ENCODE data around the gene KDM4C. TPM values are rescaled to one million over a fixed set of nuclear protein-coding genes. Genes with fewer than 3 reads are reported as not detected.
"Not testable (repeated sequence)": the region's sequence is repeated elsewhere in the genome, so short reads cannot be mapped to it uniquely, and the experiment has no call there.

KDM4C gene
- total and polyA plus RNA-seq, 2 donors: 16.3 to 66.1 TPM

- no peaks in the 10 kb centered on the region for H3K36me3 ChIP-seq (ENCODE audit: insufficient read depth)
- WGBS: 90% methylated on average over 10 of the region's 10 CpGs
- H3K27ac ChIP-seq (ENCODE audit: low read depth): no peak overlapping the region
- no peak for DNase-seq (ENCODE audit: extremely low spot score)
- H3K4me3 ChIP-seq (ENCODE audit: low read depth, low read length): no peak overlapping the region
- no peaks in the 10 kb centered on the region for H3K4me1 ChIP-seq (ENCODE audit: insufficient read depth)
Observed at GRCh38 chr9:7171396-7172153, 413.8 kb downstream of the KDM4C start.

GRCh38 chr9:7172154-7173115 is 414.7 kb downstream of the KDM4C start:
- Histone ChIP-seq H3K27ac (ENCODE audit: low read depth) (no peak overlapping the region), H3K36me3 (ENCODE audit: insufficient read depth) (no peaks in the 10 kb centered on the region), H3K4me1 (ENCODE audit: insufficient read depth) (no peaks in the 10 kb centered on the region), H3K4me3 (ENCODE audit: low read depth, low read length) (no peak overlapping the region)
- WGBS: 81% methylated on average over 11 of the region's 11 CpGs
- DNase-seq (ENCODE audit: extremely low spot score): no peak

DNA sequence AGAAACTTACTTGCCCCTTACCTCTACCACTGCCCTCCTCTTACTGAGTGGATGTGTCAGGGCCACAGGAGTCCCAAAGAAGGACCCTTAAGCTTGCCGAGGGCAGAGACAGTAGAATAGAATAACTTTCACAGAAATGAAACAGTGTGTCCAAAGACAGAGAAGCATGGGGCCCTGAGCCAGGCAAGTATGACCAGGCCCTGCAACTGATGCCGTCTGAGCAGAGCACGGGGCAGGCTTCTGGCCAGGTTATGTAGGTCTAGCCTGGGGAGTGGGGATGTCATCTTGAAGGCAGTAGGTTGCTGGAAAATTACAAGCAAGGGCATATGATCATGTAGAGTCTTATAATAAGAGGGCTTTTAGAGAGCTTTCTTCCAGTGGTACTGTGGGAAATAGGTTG is 415.4 kb downstream of the KDM4C start:
- H3K27ac ChIP-seq (ENCODE audit: low read depth): no peak overlapping the region
- H3K4me3 ChIP-seq (ENCODE audit: low read depth, low read length): no peak overlapping the region
- H3K4me1 ChIP-seq (ENCODE audit: insufficient read depth): no peaks in the 10 kb centered on the region
- no peaks in the 10 kb centered on the region for H3K36me3 ChIP-seq (ENCODE audit: insufficient read depth)
- WGBS: 72% methylated on average over 3 of the region's 3 CpGs
- no peak for DNase-seq (ENCODE audit: extremely low spot score)

- Histone ChIP-seq H3K27ac (ENCODE audit: low read depth) (no peak overlapping the region), H3K36me3 (ENCODE audit: insufficient read depth) (no peaks in the 10 kb centered on the region), H3K4me3 (ENCODE audit: low read depth, low read length) (no peak overlapping the region), H3K4me1 (ENCODE audit: insufficient read depth) (no peaks in the 10 kb centered on the region)
- 80% methylated on average over 7 of the region's 7 CpGs for WGBS
- no peak for DNase-seq (ENCODE audit: extremely low spot score)
Observed at GRCh38 chr9:7174301-7174700, 416.5 kb downstream of the KDM4C start.

DNA sequence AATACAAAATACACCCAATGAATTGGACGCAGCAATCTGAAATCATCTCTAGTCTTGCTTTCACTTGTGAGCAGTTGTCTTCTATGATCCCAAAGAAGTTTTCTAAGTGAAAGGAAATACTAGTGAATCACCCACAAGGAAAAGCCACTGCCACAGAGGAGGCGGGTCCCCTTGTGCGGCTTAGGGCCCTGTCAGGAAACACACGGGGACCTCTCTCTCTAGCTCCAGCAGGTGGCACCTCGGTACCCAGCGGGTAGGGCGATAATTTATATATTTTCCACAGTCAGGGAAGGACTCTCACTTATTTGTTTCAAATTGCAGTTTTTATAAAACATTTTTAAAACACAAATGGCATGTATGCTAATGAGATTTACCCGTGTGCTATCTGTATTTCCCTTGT is 417.1 kb downstream of the KDM4C start:
- WGBS: 91% methylated on average over 8 of the region's 8 CpGs
- no peaks in the 10 kb centered on the region for H3K36me3 ChIP-seq (ENCODE audit: insufficient read depth)
- H3K4me1 ChIP-seq (ENCODE audit: insufficient read depth): no peaks in the 10 kb centered on the region
- no peak overlapping the region for H3K4me3 ChIP-seq (ENCODE audit: low read depth, low read length)
- no peak for DNase-seq (ENCODE audit: extremely low spot score)
- no peak overlapping the region for H3K27ac ChIP-seq (ENCODE audit: low read depth)

- Histone ChIP-seq H3K27ac (ENCODE audit: low read depth) (no peak overlapping the region), H3K36me3 (ENCODE audit: insufficient read depth) (no peaks in the 10 kb centered on the region), H3K4me1 (ENCODE audit: insufficient read depth) (no peaks in the 10 kb centered on the region), H3K4me3 (ENCODE audit: low read depth, low read length) (no peak overlapping the region)
- DNase-seq (ENCODE audit: extremely low spot score): no peak
- 75% methylated on average over 1 of the region's 1 CpG for WGBS
Observed at GRCh38 chr9:7176561-7176960, 418.8 kb downstream of the KDM4C start.

GRCh38 chr9:7177383-7177782 is 419.6 kb downstream of the KDM4C start:
- H3K4me3 ChIP-seq (ENCODE audit: low read depth, low read length): no peak overlapping the region
- no peak overlapping the region for H3K27ac ChIP-seq (ENCODE audit: low read depth)
- no peaks in the 10 kb centered on the region for H3K4me1 ChIP-seq (ENCODE audit: insufficient read depth)
- WGBS: 57% methylated on average over 3 of the region's 3 CpGs
- no peak for DNase-seq (ENCODE audit: extremely low spot score)
- no peaks in the 10 kb centered on the region for H3K36me3 ChIP-seq (ENCODE audit: insufficient read depth)

DNA sequence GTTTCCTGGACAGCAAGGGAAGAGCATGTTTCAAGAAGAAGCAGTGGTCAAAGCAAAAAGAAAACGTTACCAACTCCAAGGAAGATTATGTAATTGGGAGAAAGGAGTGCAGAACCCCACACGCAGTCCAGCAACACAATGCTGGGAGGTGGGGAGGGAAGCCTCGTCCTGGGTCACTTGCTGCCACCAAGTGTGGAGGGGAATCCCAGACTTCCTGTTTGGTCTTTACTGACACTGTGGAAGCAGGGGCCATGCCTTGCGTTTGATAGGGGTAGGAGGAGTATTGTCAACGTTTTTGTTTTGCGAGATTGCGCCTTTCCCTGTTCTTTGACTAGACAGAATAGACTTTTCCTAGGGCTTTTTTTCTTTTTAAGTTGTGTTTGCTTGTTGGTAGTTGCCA is 421.0 kb downstream of the KDM4C start:
- no peak overlapping the region for H3K27ac ChIP-seq (ENCODE audit: low read depth)
- no peak overlapping the region for H3K4me3 ChIP-seq (ENCODE audit: low read depth, low read length)
- no peaks in the 10 kb centered on the region for H3K36me3 ChIP-seq (ENCODE audit: insufficient read depth)
- no peaks in the 10 kb centered on the region for H3K4me1 ChIP-seq (ENCODE audit: insufficient read depth)
- WGBS: 73% methylated on average over 7 of the region's 7 CpGs
- no peak for DNase-seq (ENCODE audit: extremely low spot score)

- WGBS: 79% methylated on average over 5 of the region's 5 CpGs
- Histone ChIP-seq H3K36me3 (ENCODE audit: insufficient read depth) (no peaks in the 10 kb centered on the region), H3K4me1 (ENCODE audit: insufficient read depth) (no peaks in the 10 kb centered on the region), H3K4me3 (ENCODE audit: low read depth, low read length) (no peak overlapping the region), H3K27ac (ENCODE audit: low read depth) (no peak overlapping the region)
- DNase-seq (ENCODE audit: extremely low spot score): no peak
Observed at GRCh38 chr9:7180247-7180646, 422.5 kb downstream of the KDM4C start.

DNA sequence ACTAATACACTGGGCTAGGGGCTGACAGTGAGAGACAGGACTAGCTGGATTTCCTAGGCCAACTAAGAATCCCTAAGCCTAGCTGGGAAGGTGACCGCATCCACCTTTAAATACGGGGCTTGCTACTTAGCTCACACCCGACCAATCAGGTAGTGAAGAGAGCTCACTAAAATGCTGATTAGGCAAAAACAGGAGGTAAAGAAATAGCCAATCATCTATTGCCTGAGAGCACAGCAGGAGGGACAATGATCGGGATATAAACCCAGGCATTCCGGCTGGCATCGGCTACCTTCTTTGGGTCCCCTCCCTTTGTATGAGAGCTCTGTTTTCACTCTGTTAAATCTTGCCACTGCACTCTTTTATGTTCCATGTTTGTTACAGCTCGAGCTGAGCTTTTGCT is 425.4 kb downstream of the KDM4C start:
- H3K4me3 ChIP-seq (ENCODE audit: low read depth, low read length); DNase-seq (ENCODE audit: extremely low spot score); H3K36me3 ChIP-seq (ENCODE audit: insufficient read depth); H3K4me1 ChIP-seq (ENCODE audit: insufficient read depth); H3K27ac ChIP-seq (ENCODE audit: low read depth): not testable (repeated sequence)
- WGBS: 88% methylated on average over 7 of the region's 7 CpGs

DNA sequence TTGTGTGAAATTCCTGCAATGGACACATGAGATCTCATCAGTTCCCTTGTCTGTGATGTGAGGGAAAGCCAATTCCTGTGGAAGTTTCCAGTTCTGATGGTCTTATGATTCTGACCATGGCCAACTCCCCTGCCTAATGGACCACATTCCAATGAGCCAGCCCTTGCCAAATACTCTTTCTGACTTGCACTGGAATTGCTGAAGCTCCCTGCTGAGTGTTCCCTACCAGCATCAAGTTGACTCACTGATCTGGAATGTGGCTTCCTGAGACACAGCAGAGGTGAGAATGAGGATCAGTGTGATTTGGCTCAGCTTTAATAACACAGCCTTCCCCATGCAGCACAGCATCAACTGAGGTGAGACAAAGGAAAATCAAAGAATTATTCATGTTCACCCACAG is 427.8 kb downstream of the KDM4C start:
- Histone ChIP-seq H3K4me1 (ENCODE audit: insufficient read depth) (no peaks in the 10 kb centered on the region), H3K36me3 (ENCODE audit: insufficient read depth) (no peaks in the 10 kb centered on the region), H3K4me3 (ENCODE audit: low read depth, low read length) (no peak overlapping the region), H3K27ac (ENCODE audit: low read depth) (no peak overlapping the region)
- DNase-seq (ENCODE audit: extremely low spot score): no peak

GRCh38 chr9:7186175-7186574 is 428.4 kb downstream of the KDM4C start:
- no peak for DNase-seq (ENCODE audit: extremely low spot score)
- Histone ChIP-seq H3K4me1 (ENCODE audit: insufficient read depth) (no peaks in the 10 kb centered on the region), H3K4me3 (ENCODE audit: low read depth, low read length) (no peak overlapping the region), H3K27ac (ENCODE audit: low read depth) (no peak overlapping the region), H3K36me3 (ENCODE audit: insufficient read depth) (no peaks in the 10 kb centered on the region)
- 25% methylated on average over 1 of the region's 1 CpG for WGBS

GRCh38 chr9:7192266-7192665 is 434.5 kb downstream of the KDM4C start:
- Histone ChIP-seq H3K4me1 (ENCODE audit: insufficient read depth) (no peaks in the 10 kb centered on the region), H3K4me3 (ENCODE audit: low read depth, low read length) (no peak overlapping the region), H3K36me3 (ENCODE audit: insufficient read depth) (no peaks in the 10 kb centered on the region), H3K27ac (ENCODE audit: low read depth) (no peak overlapping the region)
- no peak for DNase-seq (ENCODE audit: extremely low spot score)
- WGBS: 66% methylated on average over 4 of the region's 4 CpGs

DNA sequence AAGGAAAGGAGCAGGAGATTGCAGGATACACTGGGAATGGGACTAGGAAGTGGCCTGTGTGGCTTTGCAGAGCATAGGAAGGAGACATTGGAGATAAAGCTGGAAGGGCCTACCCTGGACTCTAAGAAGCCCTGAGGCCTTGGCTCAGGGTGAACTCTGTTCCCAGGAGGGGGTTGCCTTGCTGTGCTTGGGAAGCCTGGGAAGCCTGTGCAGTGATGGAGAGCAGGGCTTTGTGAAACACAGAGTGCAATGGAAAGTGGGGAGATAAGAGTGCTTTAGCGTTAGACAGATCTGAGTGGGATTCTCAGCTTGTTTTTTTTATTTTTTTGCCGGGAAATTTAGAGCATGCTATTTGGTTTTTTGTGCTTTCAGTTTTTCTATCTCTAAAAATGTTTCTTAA is 437.8 kb downstream of the KDM4C start:
- H3K4me1 ChIP-seq (ENCODE audit: insufficient read depth): no peaks in the 10 kb centered on the region
- H3K36me3 ChIP-seq (ENCODE audit: insufficient read depth): no peaks in the 10 kb centered on the region
- no peak overlapping the region for H3K4me3 ChIP-seq (ENCODE audit: low read depth, low read length)
- DNase-seq (ENCODE audit: extremely low spot score): no peak
- no peak overlapping the region for H3K27ac ChIP-seq (ENCODE audit: low read depth)
- WGBS: 44% methylated on average over 2 of the region's 2 CpGs

All from urinary bladder (tissue), 4 donors.